A673 (cell line): Measurements from ENCODE around the gene LTF. TPM values are rescaled to one million over a fixed set of nuclear protein-coding genes. Genes with fewer than 3 reads are reported as not detected.

ENCODE experiments used
- BruUV-seq: library from RNA; stranded (reverse); fragments of 400-500 nt; replicated peaks from 2 replicates; lab custom pipeline; 2021; lab: Mats Ljungman, UMichigan
- CTCF ChIA-PET: fragments of 300-600 bp; sonication (Branson Sonifier 250); formaldehyde crosslinking; loops from one replicate; lab custom pipeline; 2022; ENCODE audit warnings: antibody characterized with exemption; lab: Charles Lee
- POLR2A ChIA-PET: fragments of 300-600 bp; sonication (Branson Sonifier 250); formaldehyde crosslinking; loops from one replicate; lab custom pipeline; 2022; ENCODE audit warnings: antibody characterized with exemption; ENCODE audit not compliant: low non-redundant PET; lab: Charles Lee
- DNase-seq: peaks from one replicate; pipeline ENCODE4 v3.0.0-alpha.2; 2015; ENCODE audit warnings: low spot score
- H3K27ac ChIP-seq: fragments of 200-600 bp; sonication (generic); 2 replicates; pipeline ENCODE4 v1.5.1; 2016; ENCODE audit warnings: mixed run types, low read depth, mild to moderate bottlenecking, mixed read lengths, antibody characterized with exemption, low read length; ENCODE audit not compliant: poor library complexity, severe bottlenecking
- H3K27me3 ChIP-seq: fragments of 200-600 bp; sonication (generic); replicated peaks from 2 replicates; pipeline ENCODE4 v1.6.1; 2017; ENCODE audit warnings: mixed run types, low read depth, mild to moderate bottlenecking, mixed read lengths, antibody characterized with exemption, low read length; ENCODE audit not compliant: insufficient read depth, poor library complexity
- H3K36me3 ChIP-seq: fragments of 200-600 bp; sonication (generic); 2 replicates; pipeline ENCODE4 v1.6.1; 2016; ENCODE audit warnings: mixed run types, mild to moderate bottlenecking, mixed read lengths, antibody characterized with exemption, low read length; ENCODE audit not compliant: insufficient read depth, poor library complexity, severe bottlenecking
- H3K4me1 ChIP-seq: fragments of 200-600 bp; sonication (generic); 2 replicates; pipeline ENCODE4 v1.6.1; 2017; ENCODE audit warnings: mixed run types, mild to moderate bottlenecking, mixed read lengths, antibody characterized with exemption, low read length; ENCODE audit not compliant: insufficient read depth, poor library complexity, severe bottlenecking
- H3K4me3 ChIP-seq: fragments of 200-600 bp; sonication (generic); 2 replicates; pipeline ENCODE4 v1.5.1; 2016; ENCODE audit warnings: low read depth, mixed run types, mild to moderate bottlenecking, mixed read lengths, low read length; ENCODE audit not compliant: poor library complexity, severe bottlenecking
- H3K9me3 ChIP-seq: fragments of 200-600 bp; sonication (generic); 2 replicates; pipeline ENCODE4 v1.6.1; 2016; ENCODE audit warnings: mixed run types, low read depth, mild to moderate bottlenecking, mixed read lengths, antibody characterized with exemption, low read length; ENCODE audit not compliant: poor library complexity, severe bottlenecking
- CTCF ChIP-seq: fragments of 300-800, 200-600 bp; sonication (generic); conservative IDR thresholded peaks from 2 replicates; pipeline ENCODE4 v1.5.1; 2017; ENCODE audit warnings: low read depth, mild to moderate bottlenecking, antibody characterized with exemption, low read length, moderate library complexity, mixed read lengths
- EZH2 ChIP-seq: fragments of 200-600 bp; sonication (generic); IDR thresholded peaks from 2 replicates; pipeline ENCODE4 v1.6.1; 2017; ENCODE audit warnings: borderline replicate concordance, low read depth, mild to moderate bottlenecking, mixed read lengths, antibody characterized with exemption, low read length; ENCODE audit not compliant: poor library complexity, severe bottlenecking
- intact Hi-C: fragments of 100-400 bp; cut with micrococcal nuclease; formaldehyde crosslinking; loops from one replicate; pipeline ENCODE4 v1.10.0; 2022; ENCODE audit not compliant: unreplicated experiment
- total RNA-seq: library from RNA; stranded (reverse); gene quantifications from 2 replicates; pipeline ENCODE4 v1.2.3, GENCODE V29; 2021

Gene LTF
- total RNA-seq, 1 experiment from 2014 or later: not detected

GRCh38 chr3:46504789-46505188, 40.1 kb upstream of the LTF start:
- CTCF ChIA-PET: no interaction called here
- no peak overlapping the region for H3K27ac ChIP-seq
- H3K36me3 ChIP-seq: no peaks in the 10 kb centered on the region
- no peaks in the 10 kb centered on the region for H3K27me3 ChIP-seq
- POLR2A ChIA-PET: no interaction called here
- no peak for TF ChIP-seq CTCF
- no peak for DNase-seq
- H3K4me1 ChIP-seq: no peaks in the 10 kb centered on the region
- BruUV-seq: no TSS peak
- no peak overlapping the region for H3K4me3 ChIP-seq
- intact Hi-C loops: no loop called here
- H3K9me3 ChIP-seq: no peaks in the 10 kb centered on the region

- ChIA-PET POLR2A (no interaction called here), CTCF (no interaction called here)
- TF ChIP-seq EZH2 (no peak), CTCF (no peak)
- H3K27me3 ChIP-seq: no peaks in the 10 kb centered on the region
- H3K27ac ChIP-seq: no peak overlapping the region
- DNase-seq: no peak
- H3K4me1 ChIP-seq: no peaks in the 10 kb centered on the region
- H3K9me3 ChIP-seq: no peaks in the 10 kb centered on the region
- H3K4me3 ChIP-seq: no peak overlapping the region
- intact Hi-C loops: no loop called here
- no TSS peak for BruUV-seq
- no peaks in the 10 kb centered on the region for H3K36me3 ChIP-seq
Measured at GRCh38 chr3:46503200-46503874, 38.6 kb upstream of the LTF start.

- POLR2A ChIA-PET: no interaction called here
- Histone ChIP-seq H3K27me3 (no peaks in the 10 kb centered on the region), H3K27ac (no peak overlapping the region), H3K4me1 (no peaks in the 10 kb centered on the region), H3K9me3 (no peaks in the 10 kb centered on the region), H3K4me3 (no peak overlapping the region), H3K36me3 (no peaks in the 10 kb centered on the region)
- CTCF ChIA-PET: no interaction called here
- TF ChIP-seq EZH2: no peak
- TF ChIP-seq CTCF: no peak
- BruUV-seq: no TSS peak
- DNase-seq: no peak
- intact Hi-C loops: no loop called here
Measured at GRCh38 chr3:46501702-46502101, 37.0 kb upstream of the LTF start.
